ENCODE measurements around the gene MAPT. TPM values are rescaled to one million over a fixed set of nuclear protein-coding genes. Genes with fewer than 3 reads are reported as not detected.

Gene MAPT
- total RNA-seq, 1 experiment from 2014 or later, result 37.5 TPM

DNA sequence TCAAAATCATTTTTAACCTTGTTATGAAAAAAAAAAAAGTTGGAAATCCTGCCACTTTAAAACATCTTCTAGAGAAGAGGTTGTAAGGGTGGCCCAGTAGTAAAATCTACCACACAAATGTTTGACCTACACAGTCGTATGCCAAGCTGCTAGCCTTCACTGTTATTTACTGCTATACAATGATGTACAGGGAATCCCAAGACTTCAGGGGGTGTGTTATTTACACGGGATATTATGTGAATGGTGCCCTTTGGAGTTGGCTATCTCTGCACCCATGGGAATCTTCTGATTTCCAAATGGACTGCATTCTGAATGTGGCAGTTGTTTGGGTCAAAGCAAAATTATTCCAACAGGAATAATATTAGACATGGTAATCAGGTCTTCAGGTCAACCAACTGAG, 150.6 kb downstream of the MAPT start (continued):
- TF ChIP-seq, protein P1, sequence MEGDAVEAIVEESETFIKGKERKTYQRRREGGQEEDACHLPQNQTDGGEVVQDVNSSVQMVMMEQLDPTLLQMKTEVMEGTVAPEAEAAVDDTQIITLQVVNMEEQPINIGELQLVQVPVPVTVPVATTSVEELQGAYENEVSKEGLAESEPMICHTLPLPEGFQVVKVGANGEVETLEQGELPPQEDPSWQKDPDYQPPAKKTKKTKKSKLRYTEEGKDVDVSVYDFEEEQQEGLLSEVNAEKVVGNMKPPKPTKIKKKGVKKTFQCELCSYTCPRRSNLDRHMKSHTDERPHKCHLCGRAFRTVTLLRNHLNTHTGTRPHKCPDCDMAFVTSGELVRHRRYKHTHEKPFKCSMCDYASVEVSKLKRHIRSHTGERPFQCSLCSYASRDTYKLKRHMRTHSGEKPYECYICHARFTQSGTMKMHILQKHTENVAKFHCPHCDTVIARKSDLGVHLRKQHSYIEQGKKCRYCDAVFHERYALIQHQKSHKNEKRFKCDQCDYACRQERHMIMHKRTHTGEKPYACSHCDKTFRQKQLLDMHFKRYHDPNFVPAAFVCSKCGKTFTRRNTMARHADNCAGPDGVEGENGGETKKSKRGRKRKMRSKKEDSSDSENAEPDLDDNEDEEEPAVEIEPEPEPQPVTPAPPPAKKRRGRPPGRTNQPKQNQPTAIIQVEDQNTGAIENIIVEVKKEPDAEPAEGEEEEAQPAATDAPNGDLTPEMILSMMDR (IDR thresholded peaks at IDR 0.05 in 2 of 3, conservative IDR thresholded peaks at IDR 0.05 in 1 of 3; ENCODE audit: borderline replicate concordance in 1 of 3, insufficient read depth in 1 of 3, low read depth in 2 of 3, low read length in 2 of 3), result no peak
- TF ChIP-seq ZFX (IDR thresholded peaks at IDR 0.05), result no peak
- TF ChIP-seq ZNF274 (IDR thresholded peaks at IDR 0.05; ENCODE audit: low read depth, low read length), result no peak
- TF ChIP-seq EGR1 (IDR thresholded peaks at IDR 0.05; ENCODE audit: low read depth), result no peak
- TF ChIP-seq, protein P2, sequence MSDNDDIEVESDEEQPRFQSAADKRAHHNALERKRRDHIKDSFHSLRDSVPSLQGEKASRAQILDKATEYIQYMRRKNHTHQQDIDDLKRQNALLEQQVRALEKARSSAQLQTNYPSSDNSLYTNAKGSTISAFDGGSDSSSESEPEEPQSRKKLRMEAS (IDR thresholded peaks at IDR 0.05), result no peak
- no peak for TF ChIP-seq CEBPB (IDR thresholded peaks at IDR 0.05; ENCODE audit: low read depth)

DNA sequence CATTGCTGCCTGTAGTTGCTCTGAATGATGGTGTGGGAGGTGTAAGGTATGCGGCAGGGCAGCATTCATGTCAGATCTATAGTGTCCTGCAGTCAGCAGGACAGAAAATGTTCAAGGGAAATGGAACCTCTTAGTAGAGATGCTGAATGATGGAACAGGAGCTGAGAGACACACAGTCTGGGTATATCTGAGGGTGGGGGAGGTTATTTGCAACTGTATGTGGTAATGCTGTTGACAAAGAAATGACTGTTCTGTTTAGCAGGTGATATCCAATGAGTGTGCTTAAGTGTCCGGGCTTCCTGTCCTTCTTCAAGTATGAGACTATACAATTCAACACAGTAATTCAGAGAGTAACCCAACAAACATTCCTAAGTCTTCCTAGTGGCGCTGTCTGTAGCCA, 151.3 kb downstream of the MAPT start:
- ChIA-PET POLR2A (interaction anchor here (0.6 kb wide), 1 partner anchor 167 kb away, joined by 3 read pairs; no protein-coding TSS in a partner anchor), CTCF (interaction anchor here (1.2 to 2.5 kb wide), 4 partner anchors 12 to 45 kb away, joined by 3 to 45 read pairs (median 18); no protein-coding TSS in a partner anchor), RAD21 (ENCODE audit: low non-redundant PET in 1 of 2, low total read pairs in 2 of 2, uncharacterized antibody in 2 of 2, unreplicated experiment in 2 of 2) (no interaction called here)
- no peak overlapping the region for H3K4me2 ChIP-seq (ENCODE audit: low read length)
- BruUV-seq (replicated peaks), result no TSS peak
- no peak overlapping the region for H3K9ac ChIP-seq (ENCODE audit: low read length)
- peaks cover 0 to 9% of the 10 kb centered on the region in 2 experiments; a peak in 2 of 4 replicates for H3K4me1 ChIP-seq (ENCODE audit: control insufficient read depth in 1 of 2, insufficient read depth in 2 of 2, low read length in 2 of 2)
- no peaks in the 10 kb centered on the region for H3K9me3 ChIP-seq (ENCODE audit: control insufficient read depth in 1 of 2, insufficient read depth in 1 of 2, low read depth in 1 of 2, low read length in 2 of 2)
- H3K4me3 ChIP-seq (replicated peaks in 1 of 2; ENCODE audit: low read depth in 1 of 2, low read length in 2 of 2), result no peak overlapping the region
- H4K20me1 ChIP-seq (ENCODE audit: insufficient read depth), result peaks cover 3% of the 10 kb centered on the region; the same call in 1 of the 2 replicates
- peaks cover 28% of the 10 kb centered on the region; the same call in 1 of the 2 replicates for H3K79me2 ChIP-seq (ENCODE audit: insufficient read depth, low read length)
- DNase-seq (ENCODE audit: low read depth, low spot score), result no peak
- ATAC-seq, result no peak
- no peaks in the 10 kb centered on the region for H3K9me2 ChIP-seq (ENCODE audit: insufficient read depth)
- H3K36me3 ChIP-seq (ENCODE audit: control insufficient read depth in 1 of 2, insufficient read depth in 2 of 2, low read length in 2 of 2), result peaks cover 36 to 49% of the 10 kb centered on the region in 2 experiments
- no peak overlapping the region for H2AFZ ChIP-seq (ENCODE audit: low read depth, low read length, poor library complexity, severe bottlenecking)
- intact Hi-C loops (cut with micrococcal nuclease), result loop anchor here (2.0 kb wide), 2 partner anchors 15 to 167 kb away; no protein-coding TSS in a partner anchor
- no peak overlapping the region for H3K27ac ChIP-seq (ENCODE audit: low read depth, low read length)
- no peaks in the 10 kb centered on the region for H3K27me3 ChIP-seq (ENCODE audit: insufficient read depth, low read length)
- TF ChIP-seq POLR2A (IDR thresholded peaks at IDR 0.05; ENCODE audit: borderline replicate concordance, extremely low read depth, insufficient read depth, insufficient read length) (no peak), RAD21 (IDR thresholded peaks at IDR 0.05; ENCODE audit: low read depth) (no peak), SRF (IDR thresholded peaks at IDR 0.05; ENCODE audit: low read depth) (no peak), POLR2AphosphoS5 (IDR thresholded peaks at IDR 0.05; ENCODE audit: low read depth, low read length) (no peak; the same call in 1 of the 2 replicates), ZFX (IDR thresholded peaks at IDR 0.05) (no peak), EZH2 (IDR thresholded peaks at IDR 0.05) (no peak), SIN3A (IDR thresholded peaks at IDR 0.05; ENCODE audit: low read depth) (no peak), ZNF274 (IDR thresholded peaks at IDR 0.05; ENCODE audit: low read depth, low read length) (no peak), YY1 (IDR thresholded peaks at IDR 0.05; ENCODE audit: extremely low read depth, insufficient replicate concordance, low read depth, low read length) (no peak)
- TF ChIP-seq, protein P3, sequence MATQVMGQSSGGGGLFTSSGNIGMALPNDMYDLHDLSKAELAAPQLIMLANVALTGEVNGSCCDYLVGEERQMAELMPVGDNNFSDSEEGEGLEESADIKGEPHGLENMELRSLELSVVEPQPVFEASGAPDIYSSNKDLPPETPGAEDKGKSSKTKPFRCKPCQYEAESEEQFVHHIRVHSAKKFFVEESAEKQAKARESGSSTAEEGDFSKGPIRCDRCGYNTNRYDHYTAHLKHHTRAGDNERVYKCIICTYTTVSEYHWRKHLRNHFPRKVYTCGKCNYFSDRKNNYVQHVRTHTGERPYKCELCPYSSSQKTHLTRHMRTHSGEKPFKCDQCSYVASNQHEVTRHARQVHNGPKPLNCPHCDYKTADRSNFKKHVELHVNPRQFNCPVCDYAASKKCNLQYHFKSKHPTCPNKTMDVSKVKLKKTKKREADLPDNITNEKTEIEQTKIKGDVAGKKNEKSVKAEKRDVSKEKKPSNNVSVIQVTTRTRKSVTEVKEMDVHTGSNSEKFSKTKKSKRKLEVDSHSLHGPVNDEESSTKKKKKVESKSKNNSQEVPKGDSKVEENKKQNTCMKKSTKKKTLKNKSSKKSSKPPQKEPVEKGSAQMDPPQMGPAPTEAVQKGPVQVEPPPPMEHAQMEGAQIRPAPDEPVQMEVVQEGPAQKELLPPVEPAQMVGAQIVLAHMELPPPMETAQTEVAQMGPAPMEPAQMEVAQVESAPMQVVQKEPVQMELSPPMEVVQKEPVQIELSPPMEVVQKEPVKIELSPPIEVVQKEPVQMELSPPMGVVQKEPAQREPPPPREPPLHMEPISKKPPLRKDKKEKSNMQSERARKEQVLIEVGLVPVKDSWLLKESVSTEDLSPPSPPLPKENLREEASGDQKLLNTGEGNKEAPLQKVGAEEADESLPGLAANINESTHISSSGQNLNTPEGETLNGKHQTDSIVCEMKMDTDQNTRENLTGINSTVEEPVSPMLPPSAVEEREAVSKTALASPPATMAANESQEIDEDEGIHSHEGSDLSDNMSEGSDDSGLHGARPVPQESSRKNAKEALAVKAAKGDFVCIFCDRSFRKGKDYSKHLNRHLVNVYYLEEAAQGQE (IDR thresholded peaks at IDR 0.05; ENCODE audit: low read depth), result no peak
- TF ChIP-seq, protein P1 (IDR thresholded peaks at IDR 0.05 in 2 of 3, conservative IDR thresholded peaks at IDR 0.05 in 1 of 3; ENCODE audit: borderline replicate concordance in 1 of 3, insufficient read depth in 1 of 3, low read depth in 2 of 3, low read length in 2 of 3), result no peak
- TF ChIP-seq, protein P4, sequence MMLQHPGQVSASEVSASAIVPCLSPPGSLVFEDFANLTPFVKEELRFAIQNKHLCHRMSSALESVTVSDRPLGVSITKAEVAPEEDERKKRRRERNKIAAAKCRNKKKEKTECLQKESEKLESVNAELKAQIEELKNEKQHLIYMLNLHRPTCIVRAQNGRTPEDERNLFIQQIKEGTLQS (IDR thresholded peaks at IDR 0.05), result no peak

Measured in HCT116 (cell line).